ENCODE measurements around the gene COQ8B.

GRCh38 chr19:40700083-40700482 lies 16.6 kb downstream of the COQ8B start:
- no peak for TF ChIP-seq CTCF (IDR thresholded peaks at IDR 0.05; ENCODE audit: low read length)
- no peak for TF ChIP-seq EZH2 (IDR thresholded peaks at IDR 0.05; ENCODE audit: borderline replicate concordance, low read length)

Data from OCI-LY1 (cell line).